GF-D8 (cell line): ENCODE measurements around the gene BARX1.
"Not testable (repeated sequence)": the region's sequence is repeated elsewhere in the genome, so short reads cannot be mapped to it uniquely, and the experiment has no call there.

Source experiments
- DNase-seq: peaks from one replicate; lab custom pipeline; 2025; lab: John Stamatoyannopoulos, UW

Gene BARX1

GRCh38 chr9:93955111-93955980 lies at the start of gene BARX1:
Gene BARX1, minus strand, starts transcription at chr9:93955355. Its CDS starts 209 bp downstream, at chr9:93955146.
- no peak for DNase-seq

- no peak for DNase-seq
Observed at GRCh38 chr9:94002316-94003140, 47.4 kb upstream of the BARX1 start.

- DNase-seq: no peak
Observed at GRCh38 chr9:93996863-93997262, 41.7 kb upstream of the BARX1 start.

GRCh38 chr9:93996367-93996766 lies 41.2 kb upstream of the BARX1 start:
- no peak for DNase-seq

GRCh38 chr9:93994545-93994944 lies 39.4 kb upstream of the BARX1 start:
- no peak for DNase-seq

- no peak for DNase-seq
Observed at GRCh38 chr9:93994132-93994531, 39.0 kb upstream of the BARX1 start.

GRCh38 chr9:93992830-93993229 lies 37.7 kb upstream of the BARX1 start:
- DNase-seq: no peak

GRCh38 chr9:93990448-93990847 lies 35.3 kb upstream of the BARX1 start:
- DNase-seq: no peak

- no peak for DNase-seq
Observed at GRCh38 chr9:93988056-93988455, 32.9 kb upstream of the BARX1 start.

- no peak for DNase-seq
Observed at GRCh38 chr9:93984860-93985259, 29.7 kb upstream of the BARX1 start.

GRCh38 chr9:93983875-93984274 lies 28.7 kb upstream of the BARX1 start:
- no peak for DNase-seq

GRCh38 chr9:93979721-93980120 lies 24.6 kb upstream of the BARX1 start:
- DNase-seq: no peak

- DNase-seq: no peak
Observed at GRCh38 chr9:93978551-93978950, 23.4 kb upstream of the BARX1 start.

GRCh38 chr9:93976973-93977372 lies 21.8 kb upstream of the BARX1 start:
- DNase-seq: no peak

GRCh38 chr9:93976081-93976480 lies 20.9 kb upstream of the BARX1 start:
- no peak for DNase-seq

- DNase-seq: no peak
Observed at GRCh38 chr9:93975262-93975661, 20.1 kb upstream of the BARX1 start.

- DNase-seq: no peak
Observed at GRCh38 chr9:93974151-93974550, 19.0 kb upstream of the BARX1 start.

- DNase-seq: not testable (repeated sequence)
Observed at GRCh38 chr9:93972655-93973054, 17.5 kb upstream of the BARX1 start.

GRCh38 chr9:93969328-93969661 lies 14.1 kb upstream of the BARX1 start:
- DNase-seq: no peak

- DNase-seq: no peak
Observed at GRCh38 chr9:93968451-93969327, 13.5 kb upstream of the BARX1 start.

- DNase-seq: no peak
Observed at GRCh38 chr9:93967020-93967803, 12.1 kb upstream of the BARX1 start.
